Fibroblast of mammary gland (primary cell): Measurements from ENCODE around the gene PGC.

Source experiments
- DNase-seq: peaks from one replicate; pipeline ENCODE4 v3.0.0-alpha.2; 2010; ENCODE audit warnings: low read depth
- H3K4me3 ChIP-seq: 2 replicates; pipeline ENCODE4 v1.5.1; 2011; ENCODE audit warnings: low read depth, mild to moderate bottlenecking, low read length, moderate library complexity; ENCODE audit not compliant: control insufficient read depth
- CTCF ChIP-seq: conservative IDR thresholded peaks from 2 replicates; pipeline ENCODE4 v1.5.1; 2011; ENCODE audit warnings: low read depth, low read length, inconsistent platforms; ENCODE audit not compliant: control insufficient read depth, insufficient read depth

Gene PGC

GRCh38 chr6:41718828-41719227 is 28.4 kb downstream of the PGC start:
- TF ChIP-seq CTCF, result no peak
- H3K4me3 ChIP-seq, result no peak overlapping the region
- DNase-seq, result no peak

GRCh38 chr6:41717392-41717736 is 29.8 kb downstream of the PGC start:
- no peak overlapping the region for H3K4me3 ChIP-seq
- no peak for DNase-seq
- TF ChIP-seq CTCF, result no peak

- H3K4me3 ChIP-seq, result no peak overlapping the region
- no peak for TF ChIP-seq CTCF
- no peak for DNase-seq
These were observed 30.4 kb downstream of the PGC start for GRCh38 chr6:41716516-41717391.

GRCh38 chr6:41715795-41716515 is 31.2 kb downstream of the PGC start:
- no peak overlapping the region for H3K4me3 ChIP-seq
- DNase-seq, result no peak
- TF ChIP-seq CTCF, result no peak

GRCh38 chr6:41714556-41715273 is 32.5 kb downstream of the PGC start:
- no peak for TF ChIP-seq CTCF
- H3K4me3 ChIP-seq, result no peak overlapping the region
- no peak for DNase-seq

GRCh38 chr6:41713650-41714291 is 33.4 kb downstream of the PGC start:
- H3K4me3 ChIP-seq, result no peak overlapping the region
- DNase-seq, result no peak
- no peak for TF ChIP-seq CTCF
